ENCODE measurements around the gene GYS1.
A peak's percentile ranks its signal among the peaks of the same experiment; 100 is the strongest.

The GYS1 gene

GRCh38 chr19:49017041-49017665, 24.0 kb upstream of the GYS1 start, which contains the start of gene LHB:
TSS of gene LHB (minus strand) at chr19:49017091. CDS start at chr19:49017081, 10 bp downstream.
- TF ChIP-seq CTCF (IDR thresholded peaks at IDR 0.05; ENCODE audit: low read depth, low read length) = no peak
- Histone ChIP-seq H3K27me3 (ENCODE audit: insufficient read depth, low read depth, severe bottlenecking) (no peaks in the 10 kb centered on the region), H3K4me3 (ENCODE audit: low read depth, low read length) (peak within 1 kb of the TSS; percentile 26), H3K36me3 (peaks cover 36% of the 10 kb centered on the region), H3K9me3 (ENCODE audit: severe bottlenecking) (no peaks in the 10 kb centered on the region), H3K27ac (0 out of 2 replicates have a peak within 1 kb of the TSS, but pooled peaks have one; percentile 22)
- no peak for DNase-seq

DNA sequence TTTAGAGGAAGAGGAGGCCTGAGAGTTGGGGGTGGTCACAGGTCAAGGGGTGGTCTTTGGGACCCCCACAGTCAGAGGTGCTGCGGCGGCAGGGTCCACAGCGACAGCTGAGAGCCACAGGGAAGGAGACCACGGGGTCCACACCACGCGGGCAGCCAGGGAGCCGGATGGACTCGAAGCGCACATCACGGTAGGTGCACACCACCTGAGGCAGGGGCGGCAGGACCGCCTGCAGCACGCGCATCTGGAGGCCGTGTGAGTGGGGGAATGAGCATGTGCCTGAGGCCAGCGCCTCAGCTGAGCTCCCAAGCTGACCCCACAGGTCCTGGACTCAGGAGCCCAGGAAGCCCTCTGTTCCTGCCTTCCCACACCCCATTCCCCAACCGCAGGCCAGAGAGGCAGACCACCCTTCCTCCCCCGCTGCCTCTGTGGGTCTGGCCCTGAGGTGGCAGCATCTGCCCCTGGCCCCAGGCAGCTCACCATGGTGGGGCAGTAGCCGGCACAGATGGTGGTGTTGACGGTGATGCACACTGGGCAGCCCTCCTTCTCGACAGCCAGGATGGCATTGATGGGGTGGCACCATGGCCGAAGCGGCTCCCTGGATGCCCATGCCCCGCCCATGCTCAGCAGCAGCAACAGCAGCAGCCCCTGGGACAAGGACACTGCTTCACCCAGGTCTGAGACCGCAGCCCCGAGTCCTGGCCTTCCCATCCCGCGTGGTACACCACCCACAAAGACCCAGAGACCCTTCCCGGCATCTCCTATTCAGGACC, 23.1 kb upstream of the GYS1 start:
- DNase-seq = no peak
- Histone ChIP-seq H3K4me3 (ENCODE audit: low read depth, low read length) (no peak overlapping the region), H3K27me3 (ENCODE audit: insufficient read depth, low read depth, severe bottlenecking) (no peaks in the 10 kb centered on the region), H3K36me3 (peaks cover 45% of the 10 kb centered on the region), H3K27ac (no peak overlapping the region), H3K9me3 (ENCODE audit: severe bottlenecking) (no peaks in the 10 kb centered on the region)
- no peak for TF ChIP-seq CTCF (IDR thresholded peaks at IDR 0.05; ENCODE audit: low read depth, low read length)

DNA sequence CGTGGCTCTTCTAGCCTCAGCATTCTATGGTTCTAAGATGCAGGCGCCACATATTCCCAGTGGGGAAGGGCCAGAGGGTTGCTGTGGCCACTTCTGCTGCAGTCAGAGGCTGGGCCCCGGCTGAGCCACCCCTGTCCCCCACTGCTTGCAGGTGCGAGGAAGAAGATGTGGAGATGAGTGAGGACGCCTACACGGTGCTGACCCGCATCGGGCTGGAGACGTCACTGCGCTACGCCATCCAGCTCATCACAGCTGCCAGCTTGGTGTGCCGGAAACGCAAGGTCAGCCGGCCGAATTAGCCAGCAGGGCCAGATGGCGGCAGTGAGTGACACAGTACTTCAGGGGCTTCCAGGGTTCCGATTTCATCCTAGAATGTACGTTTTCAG, 21.8 kb upstream of the GYS1 start:
- Histone ChIP-seq H3K27me3 (ENCODE audit: insufficient read depth, low read depth, severe bottlenecking) (no peaks in the 10 kb centered on the region), H3K36me3 (peaks cover 55% of the 10 kb centered on the region), H3K9me3 (ENCODE audit: severe bottlenecking) (no peaks in the 10 kb centered on the region), H3K4me3 (ENCODE audit: low read depth, low read length) (no peak overlapping the region), H3K27ac (peak overlapping the region; percentile 76)
- DNase-seq = peak; percentile 67
- TF ChIP-seq CTCF (IDR thresholded peaks at IDR 0.05; ENCODE audit: low read depth, low read length) = no peak

- Histone ChIP-seq H3K27ac (peak overlapping the region; percentile 76), H3K4me3 (ENCODE audit: low read depth, low read length) (no peak overlapping the region), H3K9me3 (ENCODE audit: severe bottlenecking) (no peaks in the 10 kb centered on the region), H3K27me3 (ENCODE audit: insufficient read depth, low read depth, severe bottlenecking) (no peaks in the 10 kb centered on the region), H3K36me3 (peaks cover 61% of the 10 kb centered on the region)
- peak; percentile 81 for DNase-seq
- TF ChIP-seq CTCF (IDR thresholded peaks at IDR 0.05; ENCODE audit: low read depth, low read length) = no peak
Observed at GRCh38 chr19:49014123-49014869, 21.2 kb upstream of the GYS1 start.

DNA sequence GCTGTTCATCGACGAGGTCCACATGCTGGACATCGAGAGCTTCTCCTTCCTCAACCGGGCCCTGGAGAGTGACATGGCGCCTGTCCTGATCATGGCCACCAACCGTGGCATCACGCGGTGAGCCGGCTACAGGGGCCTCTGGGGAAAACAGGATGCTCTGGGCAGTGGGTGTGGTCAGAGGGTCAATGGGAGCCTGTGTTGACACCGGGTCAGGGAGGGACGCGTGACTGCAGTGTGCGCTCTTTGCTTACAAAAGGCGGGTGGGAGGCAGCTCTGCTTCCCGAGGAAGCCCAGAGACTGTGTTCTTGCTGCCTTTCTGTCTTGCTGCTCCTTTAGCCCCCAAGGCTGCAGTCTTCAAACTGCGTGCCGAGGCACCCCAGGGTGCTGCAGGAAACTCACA, 18.1 kb upstream of the GYS1 start:
- DNase-seq = no peak
- Histone ChIP-seq H3K9me3 (ENCODE audit: severe bottlenecking) (no peaks in the 10 kb centered on the region), H3K36me3 (peaks cover 78% of the 10 kb centered on the region), H3K4me3 (ENCODE audit: low read depth, low read length) (no peak overlapping the region), H3K27ac (no peak overlapping the region), H3K27me3 (ENCODE audit: insufficient read depth, low read depth, severe bottlenecking) (no peaks in the 10 kb centered on the region)
- no peak for TF ChIP-seq CTCF (IDR thresholded peaks at IDR 0.05; ENCODE audit: low read depth, low read length)

Data from WERI-Rb-1 (cell line).